ENCODE data around the gene ZNF19. TPM values are rescaled to one million over a fixed set of nuclear protein-coding genes. Genes with fewer than 3 reads are reported as not detected.

ZNF19 gene
- total and polyA plus RNA-seq, 4 donors = 0.73 to 2.7 (median 1.9) TPM

- DNase-seq (ENCODE audit: low spot score) = no peak
- Histone ChIP-seq H3K27ac (ENCODE audit: low read depth in 1 of 2, low read length in 2 of 2) (no peak overlapping the region), H3K9ac (ENCODE audit: low read depth in 1 of 2, low read length in 2 of 2) (no peak overlapping the region), H3K4me1 (ENCODE audit: control insufficient read depth in 4 of 4, insufficient read depth in 4 of 4, low read length in 3 of 4) (no peaks in the 10 kb centered on the region), H3K4me3 (ENCODE audit: low read depth in 1 of 3, low read length in 3 of 3) (no peak overlapping the region), H3K9me3 (ENCODE audit: control insufficient read depth in 4 of 4, low read length in 3 of 4) (peaks cover 0 to 4% (median 2%) of the 10 kb centered on the region in 4 donors), H3K36me3 (ENCODE audit: control insufficient read depth in 4 of 4, insufficient read depth in 3 of 4, low read depth in 1 of 4, low read length in 3 of 4) (no peaks in the 10 kb centered on the region), H3K27me3 (ENCODE audit: control insufficient read depth in 4 of 4, insufficient read depth in 4 of 4, low read length in 3 of 4) (peaks cover 3 to 13% (median 8%) of the 10 kb centered on the region in 4 donors)
- 59% methylated on average over 12 of the region's 12 CpGs for WGBS
- TF ChIP-seq ATF3 (IDR thresholded peaks at IDR 0.05) (no peak), RXRA (IDR thresholded peaks at IDR 0.05) (no peak), ZBTB33 (IDR thresholded peaks at IDR 0.05) (no peak), HNF4A (conservative IDR thresholded peaks at IDR 0.05) (no peak), MAX (IDR thresholded peaks at IDR 0.05) (no peak), GABPA (IDR thresholded peaks at IDR 0.05 in 1 of 2, conservative IDR thresholded peaks at IDR 0.05 in 1 of 2) (no peak)
Measured at GRCh38 chr16:71426880-71427615, 62.1 kb downstream of the ZNF19 start.

- no peak overlapping the region for H3K9ac ChIP-seq (ENCODE audit: low read depth in 1 of 2, low read length in 2 of 2)
- H3K4me1 ChIP-seq (ENCODE audit: control insufficient read depth in 4 of 4, insufficient read depth in 4 of 4, low read length in 3 of 4) = no peaks in the 10 kb centered on the region
- no peak overlapping the region for H3K27ac ChIP-seq (ENCODE audit: low read depth in 1 of 2, low read length in 2 of 2)
- peaks cover 0 to 4% (median 2%) of the 10 kb centered on the region in 4 donors for H3K9me3 ChIP-seq (ENCODE audit: control insufficient read depth in 4 of 4, low read length in 3 of 4)
- no peak for DNase-seq (ENCODE audit: low spot score)
- TF ChIP-seq ATF3 (IDR thresholded peaks at IDR 0.05) (peak; percentile 92), YY1 (IDR thresholded peaks at IDR 0.05) (no peak)
- no peaks in the 10 kb centered on the region for H3K36me3 ChIP-seq (ENCODE audit: control insufficient read depth in 4 of 4, insufficient read depth in 3 of 4, low read depth in 1 of 4, low read length in 3 of 4)
- H3K4me3 ChIP-seq (ENCODE audit: low read depth in 1 of 3, low read length in 3 of 3) = no peak overlapping the region
- peaks cover 3 to 13% (median 8%) of the 10 kb centered on the region in 4 donors for H3K27me3 ChIP-seq (ENCODE audit: control insufficient read depth in 4 of 4, insufficient read depth in 4 of 4, low read length in 3 of 4)
- 4% methylated on average over 48 of the region's 48 CpGs for WGBS
Measured at GRCh38 chr16:71426069-71426879, 62.9 kb downstream of the ZNF19 start.

GRCh38 chr16:71425746-71426068, 63.4 kb downstream of the ZNF19 start:
- Histone ChIP-seq H3K9me3 (ENCODE audit: control insufficient read depth in 4 of 4, low read length in 3 of 4) (peaks cover 0 to 4% (median 2%) of the 10 kb centered on the region in 4 donors), H3K4me1 (ENCODE audit: control insufficient read depth in 4 of 4, insufficient read depth in 4 of 4, low read length in 3 of 4) (no peaks in the 10 kb centered on the region), H3K27me3 (ENCODE audit: control insufficient read depth in 4 of 4, insufficient read depth in 4 of 4, low read length in 3 of 4) (peaks cover 3 to 13% (median 8%) of the 10 kb centered on the region in 4 donors), H3K36me3 (ENCODE audit: control insufficient read depth in 4 of 4, insufficient read depth in 3 of 4, low read depth in 1 of 4, low read length in 3 of 4) (no peaks in the 10 kb centered on the region), H3K27ac (ENCODE audit: low read depth in 1 of 2, low read length in 2 of 2) (no peak overlapping the region), H3K4me3 (ENCODE audit: low read depth in 1 of 3, low read length in 3 of 3) (no peak overlapping the region), H3K9ac (ENCODE audit: low read depth in 1 of 2, low read length in 2 of 2) (no peak overlapping the region)
- no peak for TF ChIP-seq FOXA1 (IDR thresholded peaks at IDR 0.05)
- TF ChIP-seq REST (IDR thresholded peaks at IDR 0.05) = no peak
- TF ChIP-seq JUND (IDR thresholded peaks at IDR 0.05) = no peak
- TF ChIP-seq ATF3 (IDR thresholded peaks at IDR 0.05) = no peak
- no peak for TF ChIP-seq NR2F2 (IDR thresholded peaks at IDR 0.05)
- TF ChIP-seq RXRA (IDR thresholded peaks at IDR 0.05) = no peak
- TF ChIP-seq YY1 (IDR thresholded peaks at IDR 0.05) = no peak
- TF ChIP-seq EGR1 (IDR thresholded peaks at IDR 0.05; ENCODE audit: low read depth in 2 of 2) = no peak
- DNase-seq (ENCODE audit: low spot score) = no peak
- WGBS = 11% methylated on average over 18 of the region's 18 CpGs

All from liver (tissue), 9 donors.